SK-N-SH treated with all-trans-retinoic acid at 6 μM for 48 hours (cell line): ENCODE data around the gene GABBR1.

Experiments
- ATAC-seq: fragments of 200-7000 bp; cut with Tn5 transposase; 3 replicates; pipeline ENCODE4 v1.9.1; 2020; ENCODE audit warnings: mild to moderate bottlenecking, moderate library complexity
- ARNTL ChIP-seq: fragments of 450-650 bp; formaldehyde crosslinking; IDR thresholded peaks from 2 replicates; pipeline ENCODE4 v1.5.0; 2020; ENCODE audit warnings: low read depth, mild to moderate bottlenecking, moderate library complexity, borderline replicate concordance
- BACH2 ChIP-seq: fragments of 250-450 bp; sonication (Bioruptor Pico); IDR thresholded peaks from 2 replicates; pipeline ENCODE4 v1.9.0; 2021; ENCODE audit warnings: mild to moderate bottlenecking, borderline replicate concordance
- CREB5 ChIP-seq: fragments of 250-450 bp; sonication (Bioruptor Pico); IDR thresholded peaks from 2 replicates; pipeline ENCODE4 v1.5.1; 2020; ENCODE audit warnings: low read depth, mild to moderate bottlenecking, moderate library complexity
- CSDC2 ChIP-seq: fragments of 250-450 bp; sonication (Bioruptor Pico); IDR thresholded peaks from 2 replicates; pipeline ENCODE4 v1.5.0; 2020; ENCODE audit warnings: mild to moderate bottlenecking, moderate library complexity
- CSRNP3 ChIP-seq: fragments of 250-450 bp; sonication (Bioruptor Pico); IDR thresholded peaks from 2 replicates; pipeline ENCODE4 v1.5.1; 2021; ENCODE audit warnings: mild to moderate bottlenecking, moderate library complexity
- ESRRG ChIP-seq: fragments of 250-450 bp; sonication (Bioruptor Pico); IDR thresholded peaks from 2 replicates; pipeline ENCODE4 v1.6.1; 2021; ENCODE audit warnings: mild to moderate bottlenecking
- ISL1 ChIP-seq: fragments of 250-450 bp; sonication (Bioruptor Pico); IDR thresholded peaks from 2 replicates; pipeline ENCODE4 v2.1.2; 2022; ENCODE audit warnings: mild to moderate bottlenecking, moderate library complexity
- OSR1 ChIP-seq: fragments of 250-450 bp; sonication (Bioruptor Pico); IDR thresholded peaks from 2 replicates; pipeline ENCODE4 v1.8.0; 2022; ENCODE audit warnings: moderate library complexity, mild to moderate bottlenecking, inconsistent platforms
- POU6F1 ChIP-seq: fragments of 250-450 bp; sonication (Bioruptor Pico); IDR thresholded peaks from 2 replicates; pipeline ENCODE4 v1.8.0; 2021; ENCODE audit warnings: low read depth, mild to moderate bottlenecking, moderate library complexity, borderline replicate concordance
- PPARA ChIP-seq: fragments of 250-450 bp; sonication (Bioruptor Pico); IDR thresholded peaks from 2 replicates; pipeline ENCODE4 v1.5.0; 2020; ENCODE audit warnings: mild to moderate bottlenecking, borderline replicate concordance
- RARB ChIP-seq: fragments of 250-450 bp; sonication (Bioruptor Pico); IDR thresholded peaks from 2 replicates; pipeline ENCODE4 v1.8.0; 2021; ENCODE audit warnings: mild to moderate bottlenecking, moderate library complexity
- SNAI2 ChIP-seq: fragments of 250-450 bp; sonication (Bioruptor Pico); IDR thresholded peaks from 2 replicates; pipeline ENCODE4 v1.5.0; 2020; ENCODE audit warnings: mild to moderate bottlenecking, moderate library complexity
- TCF4 ChIP-seq: fragments of 250-450 bp; sonication (Bioruptor Pico); IDR thresholded peaks from 2 replicates; pipeline ENCODE4 v1.8.0; 2021; ENCODE audit warnings: mild to moderate bottlenecking, moderate library complexity, borderline replicate concordance
- TOX ChIP-seq: fragments of 250-450 bp; sonication (Bioruptor Pico); IDR thresholded peaks from 2 replicates; pipeline ENCODE4 v1.8.0; 2021; ENCODE audit warnings: mild to moderate bottlenecking, moderate library complexity, borderline replicate concordance
- TSHZ2 ChIP-seq: fragments of 250-450 bp; sonication (Bioruptor Pico); IDR thresholded peaks from 2 replicates; pipeline ENCODE4 v1.5.0; 2020; ENCODE audit warnings: mild to moderate bottlenecking, moderate library complexity
- ZC3H10 ChIP-seq: fragments of 250-450 bp; sonication (Bioruptor Pico); IDR thresholded peaks from 2 replicates; pipeline ENCODE4 v1.5.1; 2021; ENCODE audit warnings: mild to moderate bottlenecking, moderate library complexity
- ZFP3 ChIP-seq: fragments of 250-450 bp; sonication (Bioruptor Pico); IDR thresholded peaks from 2 replicates; pipeline ENCODE4 v1.5.0; 2020; ENCODE audit warnings: mild to moderate bottlenecking, moderate library complexity
- ZFP30 ChIP-seq: fragments of 450-650 bp; formaldehyde crosslinking; IDR thresholded peaks from 2 replicates; pipeline ENCODE4 v1.5.0; 2022; ENCODE audit warnings: mild to moderate bottlenecking, moderate library complexity
- ZNF565 ChIP-seq: fragments of 450-650 bp; formaldehyde crosslinking; conservative IDR thresholded peaks from 2 replicates; pipeline ENCODE4 v1.5.0; 2020; ENCODE audit warnings: low read depth, mild to moderate bottlenecking, moderate library complexity
- ZNF70 ChIP-seq: fragments of 450-650 bp; formaldehyde crosslinking; IDR thresholded peaks from 2 replicates; pipeline ENCODE4 v1.5.0; 2020; ENCODE audit warnings: mild to moderate bottlenecking, moderate library complexity

GABBR1 gene

GRCh38 chr6:29596381-29596900 is 36.5 kb downstream of the GABBR1 start:
- ATAC-seq = no peak
- TF ChIP-seq TSHZ2 (CRISPR knock-in tag) (no peak), RARB (no peak), CSDC2 (CRISPR knock-in tag) (no peak), PPARA (CRISPR knock-in tag) (no peak), CREB5 (CRISPR knock-in tag) (no peak), ZFP3 (CRISPR knock-in tag) (no peak), ZC3H10 (CRISPR knock-in tag) (no peak), ZFP30 (no peak)

GRCh38 chr6:29593199-29593855 is 39.7 kb downstream of the GABBR1 start:
- no peak for ATAC-seq
- TF ChIP-seq OSR1 (CRISPR knock-in tag) (no peak), ESRRG (CRISPR knock-in tag) (no peak), TCF4 (CRISPR knock-in tag) (no peak), ZFP3 (CRISPR knock-in tag) (no peak), CSDC2 (CRISPR knock-in tag) (no peak), RARB (no peak), ISL1 (no peak), CREB5 (CRISPR knock-in tag) (no peak), TOX (CRISPR knock-in tag) (no peak), ARNTL (no peak), ZFP30 (no peak), BACH2 (CRISPR knock-in tag) (no peak), TSHZ2 (CRISPR knock-in tag) (no peak)

- no peak for ATAC-seq
- TF ChIP-seq POU6F1 (CRISPR knock-in tag) = no peak
- TF ChIP-seq OSR1 (CRISPR knock-in tag) = no peak
- no peak for TF ChIP-seq CREB5 (CRISPR knock-in tag)
- no peak for TF ChIP-seq TSHZ2 (CRISPR knock-in tag)
- TF ChIP-seq ARNTL = no peak
- TF ChIP-seq TOX (CRISPR knock-in tag) = no peak
- TF ChIP-seq ZNF565 (CRISPR knock-in tag) = no peak
- TF ChIP-seq ZC3H10 (CRISPR knock-in tag) = no peak
- no peak for TF ChIP-seq CSDC2 (CRISPR knock-in tag)
- no peak for TF ChIP-seq RARB
- no peak for TF ChIP-seq SNAI2
- TF ChIP-seq ZFP30 = no peak
- TF ChIP-seq CSRNP3 (CRISPR knock-in tag) = no peak
- no peak for TF ChIP-seq ZNF70 (CRISPR knock-in tag)
- TF ChIP-seq ESRRG (CRISPR knock-in tag) = no peak
These were observed 41.3 kb downstream of the GABBR1 start for GRCh38 chr6:29591677-29592076.
